Upper lobe of right lung (tissue), 1 donor: ENCODE measurements around the gene SRSF3. TPM values are rescaled to one million over a fixed set of nuclear protein-coding genes. Genes with fewer than 3 reads are reported as not detected.
"Not testable (repeated sequence)": the region's sequence is repeated elsewhere in the genome, so short reads cannot be mapped to it uniquely, and the experiment has no call there.

Experiments
- ATAC-seq: fragments of 200-7000 bp; cut with Tn5 transposase; one replicate; pipeline ENCODE4 v1.9.1; 2020; ENCODE audit warnings: mild to moderate bottlenecking, moderate library complexity
- DNase-seq: peaks from one replicate; pipeline ENCODE4 v3.0.0-alpha.2; 2020
- H3K27ac ChIP-seq: fragments of 200-600 bp; one replicate; pipeline ENCODE4 v1.8.0; 2022
- H3K27me3 ChIP-seq: fragments of 200-600 bp; one replicate; pipeline ENCODE4 v1.8.0; 2022; ENCODE audit warnings: mild to moderate bottlenecking
- H3K36me3 ChIP-seq: fragments of 200-600 bp; one replicate; pipeline ENCODE4 v1.8.0; 2022
- H3K4me1 ChIP-seq: fragments of 200-600 bp; one replicate; pipeline ENCODE4 v1.8.0; 2022
- H3K4me3 ChIP-seq: fragments of 200-600 bp; one replicate; pipeline ENCODE4 v1.8.0; 2022; ENCODE audit warnings: mild to moderate bottlenecking
- H3K9me3 ChIP-seq: fragments of 200-600 bp; one replicate; pipeline ENCODE4 v1.8.0; 2022
- CTCF ChIP-seq: fragments of 200-600 bp; IDR thresholded peaks from one replicate; pipeline ENCODE4 v1.8.0; 2022; ENCODE audit warnings: antibody characterized with exemption
- intact Hi-C: fragments of 100-400 bp; cut with DNase I; formaldehyde crosslinking; loops from one replicate; pipeline ENCODE4 v1.11.0; 2022
- total RNA-seq: library from RNA; stranded (reverse); fragmentation: NEBNext Ultra II Directional; extraction: Animal tissue kit (Norgen Biotek cat#: 25700); gene quantifications from one replicate; pipeline ENCODE4 v1.2.1, GENCODE V29; 2021
- donor health status: DM: no; HTN: yes; CAD: no; lungs with severe emphysema.

SRSF3 gene
- total RNA-seq, 1 donor from 2014 or later: 169 TPM

GRCh38 chr6:36598326-36598725 is 4.2 kb downstream of the SRSF3 start:
- H3K9me3 ChIP-seq: no peaks in the 10 kb centered on the region
- H3K4me3 ChIP-seq: peak overlapping the region; percentile 99
- no peak overlapping the region for H3K27ac ChIP-seq
- no peak for TF ChIP-seq CTCF
- no peaks in the 10 kb centered on the region for H3K27me3 ChIP-seq
- DNase-seq: peak; percentile 18
- H3K36me3 ChIP-seq: peaks cover 69% of the 10 kb centered on the region
- ATAC-seq: no peak
- H3K4me1 ChIP-seq: peaks cover 61% of the 10 kb centered on the region
- intact Hi-C loops: no loop called here

- ATAC-seq (no peak), DNase-seq (peak; percentile 8)
- Histone ChIP-seq H3K4me3 (peak overlapping the region; percentile 99), H3K9me3 (no peaks in the 10 kb centered on the region), H3K36me3 (peaks cover 74% of the 10 kb centered on the region), H3K27me3 (no peaks in the 10 kb centered on the region), H3K27ac (no peak overlapping the region), H3K4me1 (peaks cover 62% of the 10 kb centered on the region)
- intact Hi-C loops: no loop called here
- no peak for TF ChIP-seq CTCF
These were observed 4.7 kb downstream of the SRSF3 start for GRCh38 chr6:36598739-36599318.

GRCh38 chr6:36599791-36600209 is 5.6 kb downstream of the SRSF3 start:
- no peak overlapping the region for H3K27ac ChIP-seq
- H3K4me1 ChIP-seq: peaks cover 72% of the 10 kb centered on the region
- no peak for TF ChIP-seq CTCF
- no peaks in the 10 kb centered on the region for H3K9me3 ChIP-seq
- intact Hi-C loops: no loop called here
- ATAC-seq: peak; percentile 62
- H3K36me3 ChIP-seq: peaks cover 84% of the 10 kb centered on the region
- DNase-seq: peak; percentile 70
- H3K4me3 ChIP-seq: peak overlapping the region; percentile 99
- H3K27me3 ChIP-seq: no peaks in the 10 kb centered on the region

GRCh38 chr6:36600564-36601146 is 6.5 kb downstream of the SRSF3 start:
- H3K9me3 ChIP-seq: no peaks in the 10 kb centered on the region
- no peak overlapping the region for H3K27ac ChIP-seq
- H3K27me3 ChIP-seq: no peaks in the 10 kb centered on the region
- DNase-seq: no peak
- H3K36me3 ChIP-seq: peaks cover 92% of the 10 kb centered on the region
- no peak for ATAC-seq
- peaks cover 81% of the 10 kb centered on the region for H3K4me1 ChIP-seq
- intact Hi-C loops: no loop called here
- H3K4me3 ChIP-seq: peak overlapping the region; percentile 99
- no peak for TF ChIP-seq CTCF

DNA sequence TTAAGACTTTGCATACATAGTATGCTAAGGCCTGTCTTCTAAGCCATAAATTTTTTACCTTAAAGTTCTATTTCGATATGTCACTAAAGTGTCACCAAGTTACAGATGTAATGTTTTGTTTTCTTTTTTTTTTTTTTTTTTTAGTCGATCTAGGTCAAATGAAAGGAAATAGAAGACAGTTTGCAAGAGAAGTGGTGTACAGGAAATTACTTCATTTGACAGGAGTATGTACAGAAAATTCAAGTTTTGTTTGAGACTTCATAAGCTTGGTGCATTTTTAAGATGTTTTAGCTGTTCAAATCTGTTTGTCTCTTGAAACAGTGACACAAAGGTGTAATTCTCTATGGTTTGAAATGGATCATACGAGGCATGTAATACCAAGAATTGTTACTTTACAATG is 7.7 kb downstream of the SRSF3 start:
- H3K27ac ChIP-seq, DNase-seq, H3K4me3 ChIP-seq, H3K9me3 ChIP-seq, intact Hi-C loops, ATAC-seq, H3K27me3 ChIP-seq: not testable (repeated sequence)
- peaks cover 92% of the 10 kb centered on the region for H3K4me1 ChIP-seq
- H3K36me3 ChIP-seq: peaks cover 100% of the 10 kb centered on the region

- ATAC-seq: no peak
- no peak for TF ChIP-seq CTCF
- H3K27me3 ChIP-seq: no peaks in the 10 kb centered on the region
- H3K4me1 ChIP-seq: peaks cover 92% of the 10 kb centered on the region
- H3K36me3 ChIP-seq: peaks cover 100% of the 10 kb centered on the region
- H3K9me3 ChIP-seq: no peaks in the 10 kb centered on the region
- H3K27ac ChIP-seq: no peak overlapping the region
- H3K4me3 ChIP-seq: no peak overlapping the region
- intact Hi-C loops: no loop called here
- DNase-seq: no peak
These were observed 9.3 kb downstream of the SRSF3 start for GRCh38 chr6:36603222-36604089.
